Measurements from ENCODE around the gene SMIM41.
"Not testable (repeated sequence)": the region's sequence is repeated elsewhere in the genome, so short reads cannot be mapped to it uniquely, and the experiment has no call there.

The SMIM41 gene

DNA sequence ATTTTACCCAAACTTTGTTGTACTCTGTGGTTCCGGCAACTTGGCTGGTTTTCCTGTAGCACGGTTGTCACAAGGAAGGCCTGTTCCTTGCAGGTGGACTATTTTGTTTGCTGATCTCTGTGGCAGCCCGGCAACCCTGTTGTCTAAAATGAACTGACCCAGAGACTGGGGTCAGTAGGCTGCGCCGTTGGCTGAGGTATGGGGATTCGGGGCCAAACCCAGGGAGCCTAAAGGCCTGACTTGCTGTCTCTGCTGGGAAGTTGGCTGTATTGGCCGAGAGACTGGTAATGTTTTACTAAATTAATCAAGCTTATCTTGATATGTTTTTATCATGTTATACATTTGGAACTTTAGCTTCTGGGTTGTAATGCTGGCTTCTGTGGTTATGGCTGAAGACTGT is 13.8 kb downstream of the SMIM41 start:
- no peak overlapping the region for H3K27ac ChIP-seq
- TF ChIP-seq, protein P1, sequence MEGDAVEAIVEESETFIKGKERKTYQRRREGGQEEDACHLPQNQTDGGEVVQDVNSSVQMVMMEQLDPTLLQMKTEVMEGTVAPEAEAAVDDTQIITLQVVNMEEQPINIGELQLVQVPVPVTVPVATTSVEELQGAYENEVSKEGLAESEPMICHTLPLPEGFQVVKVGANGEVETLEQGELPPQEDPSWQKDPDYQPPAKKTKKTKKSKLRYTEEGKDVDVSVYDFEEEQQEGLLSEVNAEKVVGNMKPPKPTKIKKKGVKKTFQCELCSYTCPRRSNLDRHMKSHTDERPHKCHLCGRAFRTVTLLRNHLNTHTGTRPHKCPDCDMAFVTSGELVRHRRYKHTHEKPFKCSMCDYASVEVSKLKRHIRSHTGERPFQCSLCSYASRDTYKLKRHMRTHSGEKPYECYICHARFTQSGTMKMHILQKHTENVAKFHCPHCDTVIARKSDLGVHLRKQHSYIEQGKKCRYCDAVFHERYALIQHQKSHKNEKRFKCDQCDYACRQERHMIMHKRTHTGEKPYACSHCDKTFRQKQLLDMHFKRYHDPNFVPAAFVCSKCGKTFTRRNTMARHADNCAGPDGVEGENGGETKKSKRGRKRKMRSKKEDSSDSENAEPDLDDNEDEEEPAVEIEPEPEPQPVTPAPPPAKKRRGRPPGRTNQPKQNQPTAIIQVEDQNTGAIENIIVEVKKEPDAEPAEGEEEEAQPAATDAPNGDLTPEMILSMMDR (IDR thresholded peaks at IDR 0.05) = no peak
- H3K4me3 ChIP-seq = no peak overlapping the region
- DNase-seq (ENCODE audit: low spot score) = no peak

DNA sequence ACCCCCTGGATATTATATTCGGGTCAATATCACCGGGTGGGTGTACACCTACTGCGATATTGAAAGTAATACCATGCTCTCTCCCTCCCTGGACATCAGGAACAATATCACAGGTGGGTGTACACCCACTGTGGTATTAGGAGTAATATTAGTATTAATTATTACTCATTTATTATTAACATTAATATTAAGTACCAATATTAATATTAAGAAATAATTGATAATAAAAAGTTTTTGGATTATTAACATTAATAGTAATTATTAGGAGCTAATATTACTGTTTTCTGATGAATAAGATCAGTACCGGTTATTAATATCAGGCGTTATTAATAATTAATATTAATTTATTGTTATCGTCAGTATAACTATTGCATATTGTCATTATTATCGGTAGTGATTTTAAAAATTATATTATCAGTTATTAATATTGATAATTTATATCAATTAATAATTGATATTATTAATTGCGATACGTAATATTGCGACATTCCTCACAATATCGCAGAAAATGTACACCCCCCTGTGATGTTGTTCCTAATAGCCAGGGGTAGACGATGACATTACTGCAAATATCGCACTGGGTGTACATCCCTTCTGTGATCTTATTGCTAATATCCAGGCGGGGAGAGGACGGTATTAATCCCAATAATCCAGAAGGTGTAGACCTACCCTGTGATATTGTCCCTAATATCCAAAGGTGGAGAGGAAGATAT is 17.0 kb downstream of the SMIM41 start:
- Histone ChIP-seq H3K27ac (no peak overlapping the region), H3K4me3 (no peak overlapping the region)
- TF ChIP-seq, protein P1 (IDR thresholded peaks at IDR 0.05) = no peak
- no peak for DNase-seq (ENCODE audit: low spot score)

DNA sequence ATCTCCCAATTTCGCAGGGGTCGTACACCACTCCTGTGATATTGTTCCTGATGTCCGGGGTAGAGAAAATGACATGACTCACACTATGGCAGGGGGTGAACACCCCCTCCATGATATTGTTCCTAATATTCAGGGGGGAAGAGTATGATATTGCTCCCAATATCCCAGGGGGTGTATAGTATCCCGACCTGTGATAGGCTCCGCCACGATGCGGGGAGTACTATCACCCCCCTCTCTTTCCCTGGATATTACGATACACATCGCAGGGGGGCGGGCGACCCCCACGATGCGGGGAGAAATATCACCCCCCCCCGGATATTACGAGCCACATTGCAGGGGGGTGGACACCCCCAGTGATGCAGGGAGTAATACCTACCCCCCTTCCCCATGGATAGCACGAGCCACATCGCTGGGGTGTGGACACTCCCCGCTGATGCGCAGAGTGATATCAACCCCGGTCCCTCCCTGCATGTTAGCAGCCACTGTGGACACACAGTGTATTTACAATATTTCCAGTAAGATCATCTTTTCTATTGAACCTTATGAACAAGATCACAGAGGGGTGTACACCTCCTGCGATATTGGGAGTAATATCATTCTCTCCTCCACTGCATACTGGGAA is 17.7 kb downstream of the SMIM41 start:
- TF ChIP-seq, protein P1 (IDR thresholded peaks at IDR 0.05) = no peak
- no peak for DNase-seq (ENCODE audit: low spot score)
- no peak overlapping the region for H3K4me3 ChIP-seq
- no peak overlapping the region for H3K27ac ChIP-seq

DNA sequence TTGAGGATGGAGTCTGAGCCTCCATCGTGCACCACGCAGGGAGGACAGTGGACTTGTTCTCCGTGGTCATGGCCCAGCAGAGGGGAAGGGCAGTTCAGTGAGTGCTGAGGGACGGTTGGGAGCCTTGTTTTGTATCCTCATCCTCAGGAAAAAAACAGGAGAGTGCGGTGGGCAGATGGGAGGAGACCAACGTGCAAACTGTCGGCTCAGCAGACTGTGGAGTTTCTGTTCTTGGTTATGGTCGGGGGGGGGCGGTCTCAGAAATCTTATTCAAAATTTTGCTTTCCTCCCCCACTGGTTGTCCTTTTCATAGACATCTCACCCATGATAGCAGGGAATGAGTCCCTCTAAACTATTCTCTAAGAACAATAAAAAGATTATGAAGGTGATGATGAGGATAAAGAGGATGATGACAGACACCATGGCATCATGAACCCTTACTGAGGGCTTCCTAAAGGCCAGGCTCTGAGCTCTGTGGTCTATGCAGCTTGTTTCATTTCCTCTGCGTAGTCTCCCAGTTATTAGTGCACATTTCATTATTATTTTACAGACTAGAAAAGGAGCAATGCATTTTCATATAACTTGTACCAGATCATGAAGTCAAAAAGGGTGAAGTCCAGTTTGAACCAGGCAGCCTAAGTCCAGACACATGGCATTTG is 25.1 kb downstream of the SMIM41 start:
- DNase-seq (ENCODE audit: low spot score); H3K4me3 ChIP-seq; H3K27ac ChIP-seq: not testable (repeated sequence)

DNA sequence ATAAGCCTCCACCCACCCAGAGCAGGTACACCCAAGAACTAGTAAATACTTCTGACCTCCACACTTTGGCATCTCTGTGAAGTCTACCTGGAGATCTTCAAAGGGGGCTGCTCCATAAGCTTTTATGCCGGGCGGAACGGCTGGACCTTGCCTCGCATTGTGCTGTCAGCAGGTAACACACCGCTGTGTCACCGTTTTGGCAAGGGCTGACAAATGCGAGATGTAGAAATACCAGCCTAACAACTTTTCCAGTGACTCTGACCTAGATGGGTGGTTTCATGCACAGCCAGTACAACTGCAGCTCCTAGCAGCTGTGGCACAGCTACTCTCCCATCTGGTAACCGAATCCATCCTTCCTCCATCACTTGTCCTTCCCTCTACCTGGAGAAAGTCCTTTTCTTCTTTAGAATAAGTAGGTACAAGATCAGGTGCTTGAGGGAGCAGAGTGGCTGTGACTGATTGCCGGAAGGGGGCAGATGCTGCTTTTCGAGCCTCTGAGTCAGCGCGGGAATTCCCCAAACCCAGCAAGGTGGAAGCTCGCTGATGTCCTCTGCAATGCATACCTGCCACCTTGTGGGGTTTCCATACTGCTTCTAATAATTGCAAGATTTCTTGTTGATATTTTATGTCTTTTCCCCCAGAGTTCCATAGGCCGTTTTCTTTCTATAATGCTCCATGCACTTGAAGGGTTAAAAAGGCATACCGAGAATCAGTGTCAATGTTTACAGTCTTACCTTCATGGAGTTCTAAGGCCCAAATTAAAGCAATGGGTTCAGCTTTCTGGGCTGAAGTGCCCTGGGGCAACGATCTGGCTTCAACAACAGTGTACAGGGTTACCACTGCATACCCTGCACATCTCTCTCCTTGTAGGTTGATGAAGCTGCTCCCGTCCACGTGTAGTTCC is 37.0 kb downstream of the SMIM41 start:
- not testable (repeated sequence) for DNase-seq (ENCODE audit: low spot score); H3K4me3 ChIP-seq; H3K27ac ChIP-seq

DNA sequence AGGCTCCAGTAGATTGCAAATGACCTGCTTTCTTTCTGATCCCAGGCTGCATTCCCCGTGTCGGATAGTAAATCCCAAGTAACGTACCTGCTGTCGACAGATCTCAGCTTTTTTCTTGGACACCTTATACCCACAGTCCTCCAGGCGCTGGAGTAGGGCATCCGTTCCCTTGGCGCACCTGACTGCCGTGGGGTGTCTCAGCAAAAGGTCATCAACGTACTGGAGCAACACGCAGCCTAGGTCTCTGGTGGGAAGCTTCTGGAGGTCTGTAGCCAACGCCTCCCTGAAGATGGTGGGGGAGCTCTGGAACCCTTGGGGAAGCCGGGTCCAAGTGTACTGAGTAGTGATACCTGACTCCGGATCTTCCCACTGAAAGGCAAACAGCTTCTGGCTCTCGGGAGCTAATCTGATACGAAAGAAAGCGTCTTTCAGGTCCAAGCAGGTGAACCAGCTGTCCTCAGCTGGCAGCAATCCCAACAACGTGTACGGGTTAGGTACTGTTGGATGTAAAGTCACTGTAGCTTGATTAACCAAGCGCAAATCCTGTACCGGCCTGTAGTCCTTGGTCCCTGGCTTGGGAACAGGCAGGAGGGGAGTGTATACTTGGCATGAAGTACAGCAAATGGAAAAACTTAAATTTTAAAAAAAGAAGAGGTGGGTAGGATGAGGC is 38.4 kb downstream of the SMIM41 start:
- not testable (repeated sequence) for DNase-seq (ENCODE audit: low spot score); H3K27ac ChIP-seq; H3K4me3 ChIP-seq

DNA sequence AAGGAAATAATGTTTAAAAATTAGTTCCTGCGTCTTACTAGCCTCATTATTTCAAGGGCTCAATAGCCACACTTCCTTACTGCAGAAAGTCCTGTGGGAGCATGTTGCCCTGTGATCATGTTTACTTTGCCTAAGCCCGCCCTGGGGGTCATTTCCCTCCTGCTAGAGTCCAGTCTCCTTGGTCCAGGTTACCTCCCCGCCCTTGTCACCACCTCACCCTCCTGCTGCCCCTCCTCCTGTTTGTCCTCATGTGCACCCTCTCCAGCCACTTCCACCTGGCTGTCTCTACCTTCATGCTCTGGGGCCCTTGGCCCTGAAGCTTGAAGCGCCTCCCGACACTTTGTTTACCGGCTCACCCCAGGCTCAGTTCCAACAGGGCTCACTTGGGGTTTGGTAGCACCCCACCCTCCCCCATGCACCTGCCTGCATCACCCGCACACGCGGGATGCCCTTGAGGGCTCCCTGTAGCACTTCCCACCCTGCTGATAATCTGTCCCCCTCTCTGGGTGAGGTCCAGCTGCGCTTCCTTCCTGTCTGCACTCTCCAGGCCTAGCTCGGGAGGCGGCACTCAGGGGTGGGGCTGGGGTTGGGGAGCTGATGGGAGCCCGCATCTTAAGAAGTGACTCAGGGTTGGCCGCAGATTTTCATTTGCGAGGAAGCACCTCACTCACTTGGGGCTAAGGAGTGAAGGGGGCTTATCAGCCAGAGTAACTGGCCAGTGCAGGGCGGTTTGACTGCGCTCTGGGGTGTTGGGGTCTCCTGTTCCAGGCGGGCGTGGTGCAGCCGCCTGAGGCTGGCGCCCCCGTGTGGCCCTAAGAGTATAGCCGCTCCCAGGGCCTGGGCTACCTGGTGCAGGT is 40.1 kb downstream of the SMIM41 start:
- no peak overlapping the region for H3K27ac ChIP-seq
- no peak for DNase-seq (ENCODE audit: low spot score)
- H3K4me3 ChIP-seq = no peak overlapping the region
- TF ChIP-seq, protein P1 (IDR thresholded peaks at IDR 0.05) = no peak

Measured in coronary artery (tissue), 2 donors.